Spleen (tissue), 13 donors: ENCODE results near the gene N4BP2L2. TPM values are rescaled to one million over a fixed set of nuclear protein-coding genes. Genes with fewer than 3 reads are reported as not detected.

ENCODE experiments used
- DNase-seq: peaks from one replicate; pipeline ENCODE4 v3.0.0-alpha.2; 2020
- H3K27ac ChIP-seq, 8 donors: fragments of 200-600 bp; sonication (generic) in 7 of 8; 1 replicate in 4 of 8; 2 replicates in 4 of 8; pipeline versions ENCODE4 v1.5.0 to v1.8.0; 2016 to 2021; ENCODE audit warnings: inconsistent platforms in 4 of 8, mild to moderate bottlenecking in 4 of 8, moderate library complexity in 1 of 8
- H3K27me3 ChIP-seq, 7 donors: fragments of 200-600 bp; sonication (generic) in 6 of 7; replicated peaks in 1 of 7; 1 replicate in 4 of 7; 2 replicates in 3 of 7; pipeline versions ENCODE4 v1.5.0 to v1.8.0; 2016 to 2021; ENCODE audit warnings: inconsistent platforms in 3 of 7, mild to moderate bottlenecking in 1 of 7
- H3K36me3 ChIP-seq, 6 donors: fragments of 200-600 bp; sonication (generic) in 5 of 6; 1 replicate in 4 of 6; 2 replicates in 2 of 6; pipeline versions ENCODE4 v1.5.0 to v1.8.0; 2016 to 2021; ENCODE audit warnings: inconsistent platforms in 2 of 6
- H3K4me1 ChIP-seq, 6 donors: fragments of 200-600 bp; sonication (generic) in 5 of 6; 1 replicate in 3 of 6; 2 replicates in 3 of 6; pipeline versions ENCODE4 v1.5.0 to v1.8.0; 2016 to 2021; ENCODE audit warnings: inconsistent platforms in 3 of 6
- H3K4me3 ChIP-seq, 8 donors: fragments of 200-600 bp; sonication (generic) in 7 of 8; 1 replicate in 4 of 8; 2 replicates in 4 of 8; pipeline versions ENCODE4 v1.5.0 to v1.8.0; 2016 to 2021; ENCODE audit warnings: inconsistent platforms in 4 of 8, mild to moderate bottlenecking in 4 of 8, moderate library complexity in 2 of 8
- H3K9me3 ChIP-seq, 8 donors: fragments of 200-600 bp; sonication (generic) in 7 of 8; 1 replicate in 4 of 8; 2 replicates in 4 of 8; pipeline versions ENCODE4 v1.5.0 to v1.8.0; 2016 to 2021; ENCODE audit warnings: inconsistent platforms in 4 of 8
- POLR2A ChIP-seq, 3 donors: fragments of 450-650 bp; IDR thresholded peaks; one replicate each; pipeline ENCODE4 v1.5.1; 2017; ENCODE audit warnings: antibody characterized with exemption in 3 of 3, mild to moderate bottlenecking in 1 of 3
- POLR2AphosphoS5 ChIP-seq, 3 donors: sonication (generic); formaldehyde crosslinking; IDR thresholded peaks; one replicate each; pipeline ENCODE4 v1.5.1; 2017; ENCODE audit warnings: antibody characterized with exemption in 3 of 3
- WGBS, 5 donors: extraction: QIAGEN DNeasy Blood & Tissue Kit in 3 of 5; methylation state at CpG; one replicate each; pipeline versions ENCODE4 v1.1.5 to v1.1.7; 2013 to 2018; 5-methylcytosine and 5-hydroxymethylcytosine counted together
- intact Hi-C: fragments of 100-400 bp; cut with DNase I; formaldehyde crosslinking; loops from one replicate; pipeline ENCODE4 v1.15.0; 2023; ENCODE audit warnings: low total_unique reads
- long read RNA-seq, 2 donors: transcript quantifications; one replicate each; lab custom pipeline, GENCODE V29; 2026
- polyA plus RNA-seq, 3 donors: library from polyadenylated mRNA; stranded (reverse); fragments of 200-250 nt; gene quantifications; one replicate each; pipeline ENCODE4 v1.2.1, GENCODE V29; 2013
- total RNA-seq, 7 donors: library from RNA; depleted of rRNA in 3 of 7; stranded (reverse); fragments of >200 nt in 3 of 7; fragmentation: NEBNext Ultra II Directional in 4 of 7; extraction: Animal tissue kit (Norgen Biotek cat#: 25700) in 4 of 7; gene quantifications; one replicate each; pipeline versions ENCODE4 v1.1.0 to v1.2.1, GENCODE V29; 2016 to 2021
- TF ChIP-seq, protein P1 (sequence below), 11 experiments: fragments of 200-600 bp in 7 of 11; fragments of 450-650 bp in 4 of 11; sonication (generic) in 4 of 11; IDR thresholded peaks in 8 of 11; conservative IDR thresholded peaks in 3 of 11; 1 replicate in 7 of 11; 2 replicates in 4 of 11; pipeline versions ENCODE4 v1.4.0 to v1.8.0; 2016 to 2021; ENCODE audit warnings: antibody characterized with exemption in 11 of 11, inconsistent platforms in 4 of 11, mild to moderate bottlenecking in 1 of 11
- donor health status: healthy with polysubstance abuse.
- donor health status: DM: no; HTN: no; CAD: no; lungs with moderate emphysema.
- donor health status: DM: no; HTN: no; CAD: no.
- donor health status: Bipolar disorder and iron deficiency.
- donor health status: healthy.
- donor health status: DM: no; HTN: no; CAD: no.
- donor health status: DM: yes; HTN: yes; CAD: no.

The N4BP2L2 gene
- 100 to 1,000 TPM; 166 to 506 (median 198) TPM for total RNA-seq
- polyA plus RNA-seq, result 10 to 100 TPM; 49.3 to 72.9 (median 70.3) TPM
- long read RNA-seq, donor 1, full-length matches to known transcripts, result 27 of 50 reads
- long read RNA-seq, donor 1, partial matches to known transcripts, result 23 of 50 reads
- long read RNA-seq, donor 1, other reads (novel, unspliced or antisense), result 0 of 50 reads
- long read RNA-seq, donor 2, full-length matches to known transcripts, result 9 of 9 reads
- long read RNA-seq, donor 2, partial matches to known transcripts, result 0 of 9 reads
- long read RNA-seq, donor 2, other reads (novel, unspliced or antisense), result 0 of 9 reads

DNA sequence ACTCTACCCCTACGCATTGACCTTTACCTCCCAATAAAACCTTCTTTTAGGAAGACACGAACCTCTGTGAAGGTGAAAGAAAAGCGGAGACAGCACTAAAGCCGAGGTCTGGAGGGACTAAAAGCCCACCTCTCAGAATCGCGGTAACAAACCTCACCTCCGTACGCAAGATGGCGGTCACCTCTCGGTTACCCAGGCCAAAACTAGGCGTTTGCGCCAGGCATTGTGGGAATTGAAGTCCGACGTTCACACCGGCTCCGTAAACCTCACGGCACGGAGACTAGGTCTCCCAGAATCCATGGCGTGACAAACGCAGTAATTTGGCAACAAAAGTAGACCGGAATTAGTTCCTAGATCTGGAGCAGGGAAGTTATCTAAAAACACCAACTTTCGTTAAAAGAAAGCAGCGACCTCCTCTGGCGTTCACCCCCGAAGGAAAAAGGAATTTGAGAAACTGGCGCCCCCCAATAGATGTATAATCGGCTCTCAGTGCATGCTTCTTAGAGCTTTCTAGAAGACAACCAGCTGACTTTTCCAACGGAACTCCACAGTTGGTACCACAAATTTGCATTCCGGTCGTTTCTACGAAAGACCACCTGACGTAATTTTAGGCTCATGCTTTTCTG is at the start of gene N4BP2L2:
TSS of gene N4BP2L2 (minus strand) at position 175 of the 626 bp plus-strand sequence. CDS start 1,768 bp downstream, outside the sequence.
- Histone ChIP-seq H3K4me3 (peak within 1 kb of the TSS; percentile 58 to 87 (median 69)), H3K36me3 (peaks cover 0 to 30% (median 17%) of the 10 kb centered on the region in 6 donors), H3K27me3 (no peaks in the 10 kb centered on the region), H3K9me3 (no peaks in the 10 kb centered on the region), H3K4me1 (peaks cover 35 to 50% (median 45%) of the 10 kb centered on the region in 6 donors), H3K27ac (peak within 1 kb of the TSS; percentile 94 to 98 (median 96))
- intact Hi-C loops, result no loop called here
- TF ChIP-seq POLR2A (IDR thresholded peaks at IDR 0.05) (no peak), POLR2AphosphoS5 (IDR thresholded peaks at IDR 0.05) (peak; percentile 43 to 95 (median 85))
- TF ChIP-seq, protein P1, sequence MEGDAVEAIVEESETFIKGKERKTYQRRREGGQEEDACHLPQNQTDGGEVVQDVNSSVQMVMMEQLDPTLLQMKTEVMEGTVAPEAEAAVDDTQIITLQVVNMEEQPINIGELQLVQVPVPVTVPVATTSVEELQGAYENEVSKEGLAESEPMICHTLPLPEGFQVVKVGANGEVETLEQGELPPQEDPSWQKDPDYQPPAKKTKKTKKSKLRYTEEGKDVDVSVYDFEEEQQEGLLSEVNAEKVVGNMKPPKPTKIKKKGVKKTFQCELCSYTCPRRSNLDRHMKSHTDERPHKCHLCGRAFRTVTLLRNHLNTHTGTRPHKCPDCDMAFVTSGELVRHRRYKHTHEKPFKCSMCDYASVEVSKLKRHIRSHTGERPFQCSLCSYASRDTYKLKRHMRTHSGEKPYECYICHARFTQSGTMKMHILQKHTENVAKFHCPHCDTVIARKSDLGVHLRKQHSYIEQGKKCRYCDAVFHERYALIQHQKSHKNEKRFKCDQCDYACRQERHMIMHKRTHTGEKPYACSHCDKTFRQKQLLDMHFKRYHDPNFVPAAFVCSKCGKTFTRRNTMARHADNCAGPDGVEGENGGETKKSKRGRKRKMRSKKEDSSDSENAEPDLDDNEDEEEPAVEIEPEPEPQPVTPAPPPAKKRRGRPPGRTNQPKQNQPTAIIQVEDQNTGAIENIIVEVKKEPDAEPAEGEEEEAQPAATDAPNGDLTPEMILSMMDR (IDR thresholded peaks at IDR 0.05 in 8 of 11, conservative IDR thresholded peaks at IDR 0.05 in 3 of 11), result peak in 8 of 11 experiments; percentile 11 to 51 (median 38)
- peak; percentile 97 for DNase-seq
- WGBS, 5 donors, result 1 to 2% (median 2%) methylated on average over 30 to 32 of the region's 32 CpGs

DNA sequence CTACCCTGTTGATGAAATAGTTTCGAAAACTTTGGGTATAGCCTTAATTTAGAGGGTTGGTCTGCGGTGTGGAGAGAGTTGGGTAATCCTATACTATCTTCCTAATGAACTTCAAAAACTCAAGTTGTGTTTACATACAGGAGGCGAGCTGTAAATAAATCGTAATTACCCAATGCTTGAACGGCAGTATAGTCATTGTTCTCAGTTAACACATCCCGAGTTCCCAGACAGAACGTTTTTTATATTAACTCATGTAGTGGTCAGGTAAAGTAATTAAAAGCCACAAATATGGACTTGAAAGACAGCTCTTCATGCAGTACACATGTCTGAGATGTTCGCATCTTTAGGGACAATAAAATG is 49.2 kb upstream of the N4BP2L2 start:
- no peak for DNase-seq
- peak overlapping the region; percentile 47 to 92 (median 70) for H3K4me3 ChIP-seq
- no peaks in the 10 kb centered on the region for H3K27me3 ChIP-seq
- no peaks in the 10 kb centered on the region for H3K36me3 ChIP-seq
- WGBS, 5 donors, result 2 to 7% (median 4%) methylated on average over 8 of the region's 8 CpGs
- H3K27ac ChIP-seq, result peak overlapping the region; percentile 78 to 96 (median 95)
- TF ChIP-seq, protein P1 (IDR thresholded peaks at IDR 0.05 in 8 of 11, conservative IDR thresholded peaks at IDR 0.05 in 3 of 11), result no peak
- no peak for TF ChIP-seq POLR2AphosphoS5 (IDR thresholded peaks at IDR 0.05)
- TF ChIP-seq POLR2A (IDR thresholded peaks at IDR 0.05), result no peak
- peaks cover 23 to 63% (median 37%) of the 10 kb centered on the region in 6 donors for H3K4me1 ChIP-seq
- no peaks in the 10 kb centered on the region for H3K9me3 ChIP-seq
- intact Hi-C loops, result loop anchor here (5.0 kb wide), 1 partner anchor 50 kb away; no protein-coding TSS in a partner anchor

DNA sequence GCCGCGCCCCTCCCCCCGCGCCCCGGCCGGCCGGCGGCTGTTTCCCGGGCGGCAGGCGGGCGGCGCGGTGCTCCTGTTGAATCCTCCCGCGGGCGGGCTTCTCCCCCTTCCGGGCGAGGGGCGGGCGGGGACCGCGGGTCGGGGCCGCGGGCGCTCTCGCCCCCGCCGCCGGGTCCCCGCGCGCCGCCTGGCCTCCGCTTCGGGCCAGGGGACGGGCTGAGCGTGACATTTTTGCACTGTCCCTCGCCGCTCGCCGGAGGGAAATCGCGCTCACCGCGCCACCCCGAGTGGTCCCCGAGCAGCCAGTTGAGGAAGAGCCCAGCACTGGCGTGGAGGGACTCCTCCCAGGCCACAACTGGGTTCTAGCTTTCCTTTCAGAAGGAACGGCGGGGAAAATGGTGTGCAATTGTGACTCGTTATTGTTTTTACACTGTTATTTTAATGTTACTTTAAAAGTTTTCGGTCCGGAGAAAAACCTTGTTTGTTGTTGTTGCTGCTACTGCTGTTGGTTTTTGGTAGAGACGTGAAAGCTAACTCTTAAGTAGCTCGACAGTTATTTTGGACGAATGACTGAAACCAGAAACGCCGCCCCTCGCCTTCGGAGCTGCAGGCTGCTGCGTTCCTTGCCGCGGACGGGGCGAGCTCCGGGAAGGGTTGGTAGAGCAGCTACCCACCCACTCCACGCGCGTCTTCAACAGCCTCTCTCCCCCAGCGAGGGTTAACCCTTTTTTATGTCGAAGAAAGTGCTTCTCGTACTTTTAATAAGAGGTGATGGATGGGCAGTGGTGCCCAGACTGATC is 48.6 kb upstream of the N4BP2L2 start:
- intact Hi-C loops, result loop anchor here (5.0 kb wide), 1 partner anchor 50 kb away; no protein-coding TSS in a partner anchor
- Histone ChIP-seq H3K36me3 (no peaks in the 10 kb centered on the region), H3K4me3 (peak overlapping the region; percentile 47 to 92 (median 70)), H3K4me1 (peaks cover 23 to 59% (median 37%) of the 10 kb centered on the region in 6 donors), H3K27ac (peak overlapping the region; percentile 78 to 96 (median 95)), H3K27me3 (no peaks in the 10 kb centered on the region), H3K9me3 (no peaks in the 10 kb centered on the region)
- TF ChIP-seq, protein P1 (IDR thresholded peaks at IDR 0.05 in 8 of 11, conservative IDR thresholded peaks at IDR 0.05 in 3 of 11), result peak in 1 of 11 experiments; percentile 16
- TF ChIP-seq POLR2AphosphoS5 (IDR thresholded peaks at IDR 0.05) (peak; percentile 48 to 75 (median 74)), POLR2A (IDR thresholded peaks at IDR 0.05) (peak in 1 of 3 donors; percentile 35)
- 0% methylated on average over 28 to 74 of the region's 74 CpGs for WGBS, 5 donors
- peak; percentile 92 for DNase-seq
